ENCODE data around the gene BCL2L1. TPM values are rescaled to one million over a fixed set of nuclear protein-coding genes. Genes with fewer than 3 reads are reported as not detected.

BCL2L1 gene
- 28.8 and 40.0 TPM in 2 replicates for total RNA-seq

GRCh38 chr20:31722257-31723068 is at the start of gene BCL2L1:
Gene BCL2L1 (minus strand): TSS chr20:31722868. CDS start chr20:31722218, 650 bp downstream.

GRCh38 chr20:31738729-31739549 is 16.3 kb upstream of the BCL2L1 start, which contains the start of gene TPX2:
Gene TPX2 (plus strand): TSS chr20:31739290. CDS start chr20:31757477, 18,187 bp downstream.

GRCh38 chr20:31637660-31638059 is 85.0 kb downstream of the BCL2L1 start, which contains the start of gene COX4I2:
Gene COX4I2 (plus strand): TSS chr20:31637912. CDS start chr20:31639018, 1,106 bp downstream.

Other genes with a start within 250 kb of the BCL2L1 start
- not detected in 2 replicates for gene DEFB124, start 247.7 kb downstream of the BCL2L1 start, total RNA-seq
- gene REM1, start 247.6 kb downstream of the BCL2L1 start, total RNA-seq: 0.11 TPM in 1 of 2 replicates, not detected in the other
- gene HM13, start 208.4 kb downstream of the BCL2L1 start, total RNA-seq: 34.7 and 39.0 TPM in 2 replicates
- gene ID1, start 117.6 kb downstream of the BCL2L1 start, total RNA-seq: 1,048 and 1,208 TPM in 2 replicates
- not detected in 2 replicates for gene COX4I2, start 85.0 kb downstream of the BCL2L1 start, total RNA-seq
- 6.3 and 7.7 TPM in 2 replicates for gene TPX2, start 16.4 kb upstream of the BCL2L1 start, total RNA-seq
- 9.8 and 19.2 TPM in 2 replicates for gene MYLK2, start 96.5 kb upstream of the BCL2L1 start, total RNA-seq
- 0.22 and 0.43 TPM in 2 replicates for gene FOXS1, start 122.7 kb upstream of the BCL2L1 start, total RNA-seq
- 0.76 and 1.3 TPM in 2 replicates for gene DUSP15, start 147.7 kb upstream of the BCL2L1 start, total RNA-seq
- 0.22 and 0.26 TPM in 2 replicates for gene TTLL9, start 147.8 kb upstream of the BCL2L1 start, total RNA-seq
- gene PDRG1, start 229.2 kb upstream of the BCL2L1 start, total RNA-seq: 5.2 TPM in 2 replicates
- gene XKR7, start 245.3 kb upstream of the BCL2L1 start, total RNA-seq: under 0.01 TPM in 1 of 2 replicates, not detected in the other

Data from dermis lymphatic vessel endothelial cell (primary cell).